ENCODE data around the gene PLCL2.

DNA sequence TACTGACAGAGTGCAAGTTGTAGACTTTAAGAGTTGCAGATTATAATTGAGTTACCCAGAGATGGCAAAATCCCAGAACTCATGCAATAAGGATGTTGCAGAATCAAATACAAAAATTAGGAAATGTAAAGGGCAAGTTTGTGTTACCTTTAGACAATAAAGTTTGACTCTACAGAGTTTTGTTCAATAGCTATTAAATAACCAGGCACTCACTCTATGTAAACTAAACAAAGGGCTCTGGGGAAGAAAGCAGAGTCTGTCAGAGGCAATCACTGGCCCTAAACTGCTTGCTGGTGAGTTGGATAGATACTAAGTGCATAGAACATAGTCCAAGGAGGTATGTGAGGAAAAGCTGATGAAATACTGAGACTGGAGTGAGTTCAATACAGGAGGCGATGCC lies 40.0 kb upstream of the PLCL2 start:
- TF ChIP-seq POLR2A (IDR thresholded peaks at IDR 0.05; ENCODE audit: low read length) (no peak), KDM5A (IDR thresholded peaks at IDR 0.05) (no peak), EP300 (IDR thresholded peaks at IDR 0.05) (no peak), HDAC2 (IDR thresholded peaks at IDR 0.05) (no peak), RFX5 (IDR thresholded peaks at IDR 0.05) (no peak), ESRRA (IDR thresholded peaks at IDR 0.05; ENCODE audit: borderline replicate concordance, low read length) (no peak)
- TF ChIP-seq, protein P1, sequence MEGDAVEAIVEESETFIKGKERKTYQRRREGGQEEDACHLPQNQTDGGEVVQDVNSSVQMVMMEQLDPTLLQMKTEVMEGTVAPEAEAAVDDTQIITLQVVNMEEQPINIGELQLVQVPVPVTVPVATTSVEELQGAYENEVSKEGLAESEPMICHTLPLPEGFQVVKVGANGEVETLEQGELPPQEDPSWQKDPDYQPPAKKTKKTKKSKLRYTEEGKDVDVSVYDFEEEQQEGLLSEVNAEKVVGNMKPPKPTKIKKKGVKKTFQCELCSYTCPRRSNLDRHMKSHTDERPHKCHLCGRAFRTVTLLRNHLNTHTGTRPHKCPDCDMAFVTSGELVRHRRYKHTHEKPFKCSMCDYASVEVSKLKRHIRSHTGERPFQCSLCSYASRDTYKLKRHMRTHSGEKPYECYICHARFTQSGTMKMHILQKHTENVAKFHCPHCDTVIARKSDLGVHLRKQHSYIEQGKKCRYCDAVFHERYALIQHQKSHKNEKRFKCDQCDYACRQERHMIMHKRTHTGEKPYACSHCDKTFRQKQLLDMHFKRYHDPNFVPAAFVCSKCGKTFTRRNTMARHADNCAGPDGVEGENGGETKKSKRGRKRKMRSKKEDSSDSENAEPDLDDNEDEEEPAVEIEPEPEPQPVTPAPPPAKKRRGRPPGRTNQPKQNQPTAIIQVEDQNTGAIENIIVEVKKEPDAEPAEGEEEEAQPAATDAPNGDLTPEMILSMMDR (IDR thresholded peaks at IDR 0.05) = no peak
- TF ChIP-seq, protein P2, sequence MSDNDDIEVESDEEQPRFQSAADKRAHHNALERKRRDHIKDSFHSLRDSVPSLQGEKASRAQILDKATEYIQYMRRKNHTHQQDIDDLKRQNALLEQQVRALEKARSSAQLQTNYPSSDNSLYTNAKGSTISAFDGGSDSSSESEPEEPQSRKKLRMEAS (IDR thresholded peaks at IDR 0.05) = no peak
- TF ChIP-seq, protein P3, sequence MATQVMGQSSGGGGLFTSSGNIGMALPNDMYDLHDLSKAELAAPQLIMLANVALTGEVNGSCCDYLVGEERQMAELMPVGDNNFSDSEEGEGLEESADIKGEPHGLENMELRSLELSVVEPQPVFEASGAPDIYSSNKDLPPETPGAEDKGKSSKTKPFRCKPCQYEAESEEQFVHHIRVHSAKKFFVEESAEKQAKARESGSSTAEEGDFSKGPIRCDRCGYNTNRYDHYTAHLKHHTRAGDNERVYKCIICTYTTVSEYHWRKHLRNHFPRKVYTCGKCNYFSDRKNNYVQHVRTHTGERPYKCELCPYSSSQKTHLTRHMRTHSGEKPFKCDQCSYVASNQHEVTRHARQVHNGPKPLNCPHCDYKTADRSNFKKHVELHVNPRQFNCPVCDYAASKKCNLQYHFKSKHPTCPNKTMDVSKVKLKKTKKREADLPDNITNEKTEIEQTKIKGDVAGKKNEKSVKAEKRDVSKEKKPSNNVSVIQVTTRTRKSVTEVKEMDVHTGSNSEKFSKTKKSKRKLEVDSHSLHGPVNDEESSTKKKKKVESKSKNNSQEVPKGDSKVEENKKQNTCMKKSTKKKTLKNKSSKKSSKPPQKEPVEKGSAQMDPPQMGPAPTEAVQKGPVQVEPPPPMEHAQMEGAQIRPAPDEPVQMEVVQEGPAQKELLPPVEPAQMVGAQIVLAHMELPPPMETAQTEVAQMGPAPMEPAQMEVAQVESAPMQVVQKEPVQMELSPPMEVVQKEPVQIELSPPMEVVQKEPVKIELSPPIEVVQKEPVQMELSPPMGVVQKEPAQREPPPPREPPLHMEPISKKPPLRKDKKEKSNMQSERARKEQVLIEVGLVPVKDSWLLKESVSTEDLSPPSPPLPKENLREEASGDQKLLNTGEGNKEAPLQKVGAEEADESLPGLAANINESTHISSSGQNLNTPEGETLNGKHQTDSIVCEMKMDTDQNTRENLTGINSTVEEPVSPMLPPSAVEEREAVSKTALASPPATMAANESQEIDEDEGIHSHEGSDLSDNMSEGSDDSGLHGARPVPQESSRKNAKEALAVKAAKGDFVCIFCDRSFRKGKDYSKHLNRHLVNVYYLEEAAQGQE (IDR thresholded peaks at IDR 0.05) = no peak
